Fibroblast of the aortic adventitia (primary cell): ENCODE results near the gene BTN3A1. TPM values are rescaled to one million over a fixed set of nuclear protein-coding genes. Genes with fewer than 3 reads are reported as not detected.
A peak's percentile ranks its signal among the peaks of the same experiment; 100 is the strongest.

Experiments used
- DNase-seq: peaks from one replicate; pipeline ENCODE4 v3.0.0-alpha.2; 2010; ENCODE audit warnings: low read depth
- H3K4me3 ChIP-seq: 2 replicates; pipeline ENCODE4 v1.5.1; 2011; ENCODE audit warnings: low read depth, mild to moderate bottlenecking, control low read depth, low read length, moderate library complexity
- total RNA-seq: library from RNA; depleted of rRNA; stranded (reverse); fragments of >200 nt; gene quantifications from 2 replicates; pipeline ENCODE4 v1.2.3, GENCODE V29; 2012; ENCODE audit warnings: low replicate concordance
- TF ChIP-seq, protein P1 (sequence below): IDR thresholded peaks from 2 replicates; pipeline ENCODE4 v1.5.1; 2011; ENCODE audit warnings: mild to moderate bottlenecking, low read length, control low read depth, inconsistent platforms; ENCODE audit not compliant: insufficient read depth

BTN3A1 gene
- total RNA-seq, 1 donor = 24.0 TPM

DNA sequence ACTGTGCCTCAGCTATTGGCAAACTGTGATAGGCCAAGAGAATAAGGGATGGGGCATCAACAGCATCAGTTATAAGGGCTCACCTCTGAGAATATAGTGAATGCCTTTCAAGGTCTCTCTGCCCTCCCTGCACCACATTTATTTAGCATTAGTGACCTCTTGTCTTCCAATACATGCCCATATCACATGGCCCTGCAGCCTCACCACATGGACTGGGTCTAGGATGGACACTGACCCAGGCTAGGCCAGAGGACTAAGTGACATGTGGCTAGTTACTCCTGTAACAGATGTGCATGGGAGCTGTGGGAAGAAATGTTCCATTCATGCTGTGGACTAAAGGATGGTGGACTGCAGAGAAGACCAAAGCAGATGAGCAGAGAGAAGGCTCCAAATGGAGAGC is 22.3 kb upstream of the BTN3A1 start:
- no peak for DNase-seq
- H3K4me3 ChIP-seq = no peak overlapping the region
- TF ChIP-seq, protein P1, sequence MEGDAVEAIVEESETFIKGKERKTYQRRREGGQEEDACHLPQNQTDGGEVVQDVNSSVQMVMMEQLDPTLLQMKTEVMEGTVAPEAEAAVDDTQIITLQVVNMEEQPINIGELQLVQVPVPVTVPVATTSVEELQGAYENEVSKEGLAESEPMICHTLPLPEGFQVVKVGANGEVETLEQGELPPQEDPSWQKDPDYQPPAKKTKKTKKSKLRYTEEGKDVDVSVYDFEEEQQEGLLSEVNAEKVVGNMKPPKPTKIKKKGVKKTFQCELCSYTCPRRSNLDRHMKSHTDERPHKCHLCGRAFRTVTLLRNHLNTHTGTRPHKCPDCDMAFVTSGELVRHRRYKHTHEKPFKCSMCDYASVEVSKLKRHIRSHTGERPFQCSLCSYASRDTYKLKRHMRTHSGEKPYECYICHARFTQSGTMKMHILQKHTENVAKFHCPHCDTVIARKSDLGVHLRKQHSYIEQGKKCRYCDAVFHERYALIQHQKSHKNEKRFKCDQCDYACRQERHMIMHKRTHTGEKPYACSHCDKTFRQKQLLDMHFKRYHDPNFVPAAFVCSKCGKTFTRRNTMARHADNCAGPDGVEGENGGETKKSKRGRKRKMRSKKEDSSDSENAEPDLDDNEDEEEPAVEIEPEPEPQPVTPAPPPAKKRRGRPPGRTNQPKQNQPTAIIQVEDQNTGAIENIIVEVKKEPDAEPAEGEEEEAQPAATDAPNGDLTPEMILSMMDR = no peak

GRCh38 chr6:26380256-26380655 is 21.8 kb upstream of the BTN3A1 start:
- H3K4me3 ChIP-seq = no peak overlapping the region
- DNase-seq = peak; percentile 40
- TF ChIP-seq, protein P1 = no peak

DNA sequence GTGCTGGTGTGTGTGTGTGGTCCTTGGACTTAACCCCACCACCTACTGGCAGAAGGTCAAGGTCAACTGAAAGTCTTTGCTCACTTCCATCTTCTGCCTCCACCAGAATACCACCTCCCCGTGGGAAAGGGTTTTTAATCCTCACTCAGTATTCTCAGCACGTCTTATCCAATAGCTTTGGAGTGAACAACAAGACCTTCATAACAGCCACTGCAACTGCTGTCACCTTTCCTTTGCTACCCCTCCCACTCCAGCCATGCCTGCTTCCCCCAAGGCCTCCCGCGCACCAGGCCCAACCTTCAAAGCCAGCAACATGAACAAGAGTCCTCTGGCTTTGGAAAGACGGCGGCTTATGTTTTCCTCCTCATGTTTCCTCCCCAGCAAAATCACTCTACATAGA is 20.0 kb upstream of the BTN3A1 start:
- TF ChIP-seq, protein P1 = no peak
- no peak for DNase-seq
- no peak overlapping the region for H3K4me3 ChIP-seq

- peak; percentile 47 for DNase-seq
- TF ChIP-seq, protein P1 = no peak
Measured at GRCh38 chr6:26383624-26384417, 18.3 kb upstream of the BTN3A1 start.

DNA sequence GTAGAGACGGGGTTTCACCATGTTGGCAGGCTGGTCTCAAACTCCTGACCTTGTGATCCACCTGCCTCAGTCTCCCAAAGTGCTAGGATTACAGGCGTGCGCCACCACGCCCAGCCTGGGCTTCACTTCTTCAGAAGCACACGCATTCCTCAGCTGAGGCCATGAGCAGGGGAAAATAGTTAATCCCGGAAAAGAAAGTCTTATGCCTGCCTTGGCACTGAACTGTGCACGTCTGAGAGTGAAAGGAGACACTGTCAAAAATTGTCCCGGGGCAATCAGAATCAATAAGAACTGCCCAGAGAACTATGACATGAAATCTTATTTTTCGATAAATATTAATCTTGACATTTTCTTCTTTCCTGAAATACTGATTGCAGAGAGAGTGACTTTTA is 16.3 kb upstream of the BTN3A1 start:
- H3K4me3 ChIP-seq = no peak overlapping the region
- TF ChIP-seq, protein P1 = no peak
- no peak for DNase-seq

More at GRCh38 chr6:26383624-26384417, 18.3 kb upstream of the BTN3A1 start:
- H3K4me3 ChIP-seq = peak overlapping the region; percentile 77

- H3K4me3 ChIP-seq = no peak overlapping the region
- TF ChIP-seq, protein P1 = no peak
- DNase-seq = no peak
Measured at GRCh38 chr6:26387565-26387964, 14.5 kb upstream of the BTN3A1 start.
